GM04503 (cell line): Measurements from ENCODE around the gene PPIL4.
"Not testable (repeated sequence)": the region's sequence is repeated elsewhere in the genome, so short reads cannot be mapped to it uniquely, and the experiment has no call there.

Experiments used
- DNase-seq: peaks from one replicate; pipeline ENCODE4 v3.0.0-alpha.2; 2012; ENCODE audit warnings: low read depth

Gene PPIL4

DNA sequence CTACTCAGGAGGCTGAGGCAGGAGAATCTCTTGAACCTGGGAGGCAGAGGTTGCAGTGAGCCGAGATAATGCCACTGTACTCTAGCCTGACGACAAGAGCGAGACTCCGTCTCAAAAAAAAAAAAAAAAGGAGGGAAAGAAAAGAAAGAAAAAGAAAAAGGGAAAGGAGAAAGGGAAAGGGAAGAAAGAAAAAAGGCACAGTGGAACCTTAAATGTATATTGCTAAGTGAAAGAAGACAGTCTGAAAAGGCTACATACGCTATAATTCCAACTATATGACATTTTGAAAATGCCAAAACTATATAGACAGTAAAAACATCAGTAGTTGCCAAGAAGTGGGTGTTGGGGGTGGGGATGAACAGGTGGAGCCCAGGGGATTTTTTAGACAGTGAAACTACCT, 16.2 kb downstream of the PPIL4 start:
- no peak for DNase-seq

- no peak for DNase-seq
Observed at GRCh38 chr6:149515494-149515893, 30.3 kb downstream of the PPIL4 start.

DNA sequence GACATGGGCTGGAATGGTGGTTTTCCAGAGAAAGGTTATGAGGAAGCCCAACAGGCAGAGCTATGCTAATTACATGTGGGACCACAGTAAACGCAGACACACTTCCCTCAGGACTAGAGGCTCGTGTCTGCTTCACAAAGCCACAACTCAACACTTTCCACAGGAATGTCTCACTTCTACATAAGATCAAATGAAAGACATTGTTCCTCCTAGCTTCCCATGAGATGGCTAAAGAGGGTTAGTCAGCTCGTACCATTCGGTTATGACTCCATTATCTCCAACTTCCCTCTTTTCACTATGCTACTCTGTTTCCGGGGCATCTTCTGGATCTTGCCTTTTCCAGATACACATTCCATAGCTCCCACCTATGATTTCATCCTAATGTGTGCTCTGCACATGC, 31.9 kb downstream of the PPIL4 start:
- no peak for DNase-seq

GRCh38 chr6:149510793-149511512, 34.9 kb downstream of the PPIL4 start:
- no peak for DNase-seq

GRCh38 chr6:149508485-149508884, 37.4 kb downstream of the PPIL4 start:
- DNase-seq: no peak

GRCh38 chr6:149503872-149504271, 42.0 kb downstream of the PPIL4 start:
- DNase-seq: no peak

- no peak for DNase-seq
Observed at GRCh38 chr6:149503276-149503675, 42.6 kb downstream of the PPIL4 start.

- DNase-seq: no peak
Observed at GRCh38 chr6:149501768-149502167, 44.1 kb downstream of the PPIL4 start.

- DNase-seq: no peak
Observed at GRCh38 chr6:149501201-149501600, 44.6 kb downstream of the PPIL4 start.

DNA sequence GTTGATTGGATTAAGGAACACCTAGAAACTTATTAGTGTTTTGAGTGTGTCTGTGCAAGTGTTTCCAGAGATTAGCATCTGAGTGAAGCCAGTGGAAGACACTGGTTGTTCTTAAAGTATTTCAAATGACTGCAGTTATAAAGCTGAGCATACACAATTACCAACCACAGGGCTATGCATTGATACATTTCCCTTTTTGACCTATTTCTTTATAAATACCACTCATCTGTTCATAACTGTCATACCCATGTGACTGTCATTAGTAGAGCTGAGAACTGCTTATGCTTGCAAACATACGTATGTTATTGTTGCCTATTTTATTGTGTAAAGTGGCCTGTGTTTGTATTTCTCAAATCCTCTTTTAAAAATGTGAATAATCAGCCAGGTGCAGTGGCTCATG, 45.7 kb downstream of the PPIL4 start:
- DNase-seq: no peak

- DNase-seq: no peak
Observed at GRCh38 chr6:149499066-149499465, 46.8 kb downstream of the PPIL4 start.

DNA sequence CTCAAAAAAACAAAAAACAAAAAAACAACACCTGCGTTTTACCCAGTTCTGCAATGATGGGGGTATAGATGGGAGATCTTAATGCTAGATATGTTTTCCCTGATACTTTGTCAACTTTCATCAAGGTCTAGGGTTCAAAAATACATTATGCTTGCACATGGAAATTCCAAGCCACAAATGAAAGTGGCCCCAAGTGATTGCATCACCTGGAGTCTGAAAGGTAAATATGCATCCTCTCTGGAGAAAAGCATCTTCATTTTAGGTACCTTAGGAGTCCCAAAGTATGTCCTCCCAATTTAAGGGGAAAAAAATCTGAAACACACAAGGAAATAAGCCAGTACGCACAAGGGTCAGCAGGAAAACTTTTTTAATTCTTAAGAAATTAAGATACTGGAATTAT, 48.5 kb downstream of the PPIL4 start:
- DNase-seq: no peak

- DNase-seq: not testable (repeated sequence)
Observed at GRCh38 chr6:149496597-149496996, 49.2 kb downstream of the PPIL4 start.

GRCh38 chr6:149495349-149496016, 50.4 kb downstream of the PPIL4 start:
- DNase-seq: not testable (repeated sequence)

- not testable (repeated sequence) for DNase-seq
Observed at GRCh38 chr6:149494810-149495209, 51.0 kb downstream of the PPIL4 start.

- no peak for DNase-seq
Observed at GRCh38 chr6:149493761-149494320, 52.0 kb downstream of the PPIL4 start.

DNA sequence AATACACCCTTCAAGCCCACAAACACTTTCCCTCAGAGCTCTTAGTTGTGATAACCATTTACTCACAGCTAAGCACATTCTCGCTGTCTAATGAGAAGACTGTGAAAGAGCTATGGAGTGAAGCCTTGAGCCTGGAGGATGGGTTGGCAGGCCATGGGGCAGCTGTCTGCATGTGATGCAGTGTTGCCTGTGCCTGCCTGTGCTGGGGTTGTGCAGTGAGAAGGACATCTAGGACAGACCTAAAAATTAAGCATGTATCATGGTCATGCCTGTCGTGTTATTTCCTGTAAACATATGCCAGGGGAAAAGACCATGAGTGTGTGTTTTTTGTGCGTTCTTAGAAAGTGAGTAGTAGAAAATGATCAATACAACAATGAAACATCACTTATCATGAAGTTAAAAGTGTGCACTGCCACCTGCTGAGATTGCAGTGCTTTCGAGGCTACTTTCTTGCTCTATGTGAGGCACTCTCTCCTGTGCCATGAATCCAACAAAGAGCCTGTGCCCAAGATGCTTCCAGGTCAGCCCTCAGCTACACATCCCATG, 53.0 kb downstream of the PPIL4 start:
- no peak for DNase-seq

DNA sequence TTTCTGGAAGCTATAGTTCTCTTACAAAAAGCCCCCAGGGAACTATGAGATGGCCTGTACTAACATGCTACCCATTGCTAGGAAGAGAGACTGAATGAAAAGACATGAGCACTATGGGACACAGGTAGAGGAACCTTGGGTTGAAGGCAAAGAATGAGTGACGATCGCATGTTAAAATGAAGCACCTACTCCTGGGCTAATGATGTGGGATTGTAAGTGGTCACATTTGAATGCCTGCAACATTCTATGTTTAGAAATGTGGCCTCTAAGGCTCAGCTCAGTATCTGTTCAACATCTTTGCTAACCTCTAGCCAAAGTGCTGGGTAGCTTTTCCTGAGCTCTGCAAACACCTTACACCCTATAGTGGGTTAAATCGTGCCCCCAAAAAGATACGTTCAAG, 55.9 kb downstream of the PPIL4 start:
- no peak for DNase-seq

- DNase-seq: no peak
Observed at GRCh38 chr6:149488815-149489214, 57.0 kb downstream of the PPIL4 start.

DNA sequence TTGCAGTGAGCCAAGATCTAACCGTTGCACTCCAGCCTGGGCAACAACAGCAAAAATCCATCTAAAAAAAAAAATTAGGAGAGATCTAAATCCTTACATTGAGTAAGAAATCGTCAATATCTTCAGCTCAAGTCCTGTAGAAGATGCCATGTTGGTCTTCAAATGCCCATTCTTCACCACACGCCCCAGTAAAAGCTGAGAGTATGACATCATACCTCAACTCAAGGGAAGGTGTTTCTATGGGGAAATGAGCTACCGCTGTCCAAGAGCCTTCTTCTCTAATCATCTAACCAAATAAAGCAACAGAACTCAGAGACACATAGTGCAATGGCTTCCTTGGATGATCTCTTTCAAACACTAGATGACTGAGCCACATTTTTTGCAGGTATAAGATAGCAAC, 58.5 kb downstream of the PPIL4 start:
- DNase-seq: no peak

DNA sequence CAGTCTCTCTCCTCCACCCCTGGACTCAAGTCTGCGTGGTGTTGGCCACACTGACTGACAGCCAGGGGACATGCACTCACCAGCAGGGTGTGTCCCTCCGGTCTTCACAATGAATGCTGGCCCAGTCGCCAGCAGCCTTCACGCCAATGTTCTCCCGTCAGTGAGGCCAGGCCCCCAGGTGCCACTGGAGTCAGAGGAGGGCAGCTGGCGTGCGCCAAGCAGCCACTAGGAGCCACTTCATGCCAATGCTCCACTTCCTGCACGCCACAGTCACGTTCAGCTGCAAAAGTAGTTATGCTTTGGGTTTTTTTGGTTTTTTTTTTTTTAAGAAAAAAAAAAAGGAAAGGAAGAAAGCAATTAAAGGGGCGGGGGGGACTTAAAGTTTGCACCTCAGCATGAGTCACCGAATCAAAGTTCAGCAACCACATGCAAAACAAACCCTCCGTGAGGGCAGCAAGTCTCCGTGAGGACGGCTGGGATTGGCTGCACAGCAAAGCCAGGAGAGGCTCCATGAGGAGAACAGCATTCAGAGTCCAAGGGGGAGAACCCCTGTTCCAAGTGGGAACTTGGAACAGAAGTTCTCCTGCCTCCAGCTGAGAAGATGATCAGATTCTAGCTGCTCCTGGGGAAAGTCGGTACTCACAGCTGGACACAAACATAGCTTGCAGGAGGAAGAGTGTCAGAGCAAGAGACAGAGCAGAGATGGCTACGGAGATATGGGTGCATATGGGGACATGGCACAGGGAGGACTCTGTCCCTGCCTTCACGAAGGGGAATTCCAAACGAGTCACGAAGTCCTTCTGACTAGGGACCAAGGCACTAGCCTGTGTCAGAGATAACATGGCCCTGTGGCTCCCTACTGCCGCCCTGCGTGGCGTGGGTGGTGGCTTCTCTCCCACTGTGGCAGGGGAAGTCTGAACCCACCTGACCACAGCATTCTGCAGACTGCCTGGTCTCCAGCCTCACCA, 60.8 kb downstream of the PPIL4 start, which contains the start of gene ZC3H12D:
Gene ZC3H12D, minus strand, starts transcription at position 282 of the 968 bp plus-strand sequence. CDS start 10,471 bp downstream, outside the sequence.
- DNase-seq: no peak
